ENCODE results near the gene KRTAP10-9.

DNA sequence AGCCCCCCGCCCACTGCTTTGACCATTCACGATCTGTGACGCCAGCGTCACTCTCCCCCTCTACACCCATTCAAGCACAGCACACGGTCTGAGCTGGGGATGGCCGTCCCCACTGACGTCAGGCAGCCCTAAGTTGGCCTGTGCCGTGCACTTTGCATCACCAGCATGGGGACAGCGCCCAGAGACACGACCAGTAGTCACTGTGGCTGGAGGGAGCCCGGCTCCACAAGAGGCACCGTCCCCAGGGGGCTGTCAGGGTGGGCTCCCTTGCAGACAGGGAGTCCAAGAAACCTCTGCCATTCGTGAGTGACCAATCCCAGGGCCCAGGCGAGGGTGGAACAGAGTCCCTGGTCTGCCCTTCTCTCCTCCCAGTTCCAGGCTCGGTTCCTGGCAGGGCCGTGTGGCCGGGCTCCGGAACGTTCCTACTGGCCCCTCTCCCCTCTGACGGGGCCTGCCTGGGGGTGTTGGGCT is 12.7 kb upstream of the KRTAP10-9 start:
- no peak for TF ChIP-seq CTCF (IDR thresholded peaks at IDR 0.05)
- no peak for TF ChIP-seq POLR2A (IDR thresholded peaks at IDR 0.05)

Data from Peyer's patch (tissue), 4 donors.